ENCODE measurements around the gene RSAD1.

DNA sequence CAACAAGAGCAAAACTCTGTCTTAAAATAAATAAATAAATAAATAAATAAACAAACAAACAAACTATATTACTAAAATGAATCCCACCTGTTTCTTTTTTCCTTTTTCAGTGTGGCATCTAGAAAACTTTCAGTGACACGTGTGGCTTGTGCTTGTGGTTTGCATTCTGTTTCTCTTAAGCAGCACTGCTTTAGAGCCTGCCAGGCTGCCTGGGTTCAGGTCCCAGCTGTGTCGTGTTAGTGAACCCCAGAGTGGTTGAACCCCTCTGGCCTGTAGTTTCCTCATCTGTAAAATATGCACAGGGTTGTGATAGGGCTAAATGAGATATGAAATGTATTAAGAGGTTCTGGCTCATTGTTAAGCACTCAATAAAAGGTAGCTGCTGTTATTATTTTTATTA lies 41.8 kb downstream of the RSAD1 start:
- TF ChIP-seq EZH2 (IDR thresholded peaks at IDR 0.05) (no peak), POLR2AphosphoS5 (IDR thresholded peaks at IDR 0.05; ENCODE audit: borderline replicate concordance, low read depth, low read length) (no peak), FOXP2 (optimal IDR thresholded peaks at IDR 0.05; ENCODE audit: control extremely low read depth, extremely low read length, insufficient read depth) (no peak)

Measured in SK-N-MC (cell line).